GM18867 (cell line): ENCODE data around the gene INS.
"Not testable (repeated sequence)": the region's sequence is repeated elsewhere in the genome, so short reads cannot be mapped to it uniquely, and the experiment has no call there.

ENCODE experiments used
- ATAC-seq: cut with Tn5 transposase; IDR thresholded peaks from one replicate; pipeline ENCODE4 v1.9.1; 2021; ENCODE audit warnings: mild to moderate bottlenecking, moderate library complexity; ENCODE audit not compliant: unreplicated experiment

Gene INS

DNA sequence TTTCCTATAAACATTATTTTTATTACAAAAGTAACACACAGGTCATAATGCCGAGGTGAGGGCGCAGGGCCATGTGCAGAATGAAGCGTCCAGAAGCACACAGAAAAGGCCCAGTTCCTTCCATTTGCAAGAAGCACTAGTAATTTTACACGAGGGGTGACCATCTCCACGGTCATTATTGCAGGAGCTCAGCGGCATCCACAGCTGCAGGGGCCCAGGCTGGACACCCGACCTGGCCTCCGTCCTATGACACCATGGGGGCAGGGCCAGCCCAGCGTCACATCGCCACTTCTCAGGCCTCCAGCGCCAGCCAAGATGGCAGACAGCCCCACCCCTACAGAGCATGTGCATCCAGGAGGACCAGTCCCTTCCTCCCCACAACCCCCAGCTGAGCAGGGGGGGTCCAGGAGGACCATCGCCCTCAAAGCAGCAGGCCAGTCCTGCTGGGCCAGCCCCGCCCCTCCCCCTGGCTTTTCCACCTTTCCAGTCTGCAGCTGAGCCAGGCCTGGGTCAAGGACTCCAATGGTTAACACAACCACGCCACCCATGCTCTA lies 25.3 kb downstream of the INS start:
- ATAC-seq: no peak

DNA sequence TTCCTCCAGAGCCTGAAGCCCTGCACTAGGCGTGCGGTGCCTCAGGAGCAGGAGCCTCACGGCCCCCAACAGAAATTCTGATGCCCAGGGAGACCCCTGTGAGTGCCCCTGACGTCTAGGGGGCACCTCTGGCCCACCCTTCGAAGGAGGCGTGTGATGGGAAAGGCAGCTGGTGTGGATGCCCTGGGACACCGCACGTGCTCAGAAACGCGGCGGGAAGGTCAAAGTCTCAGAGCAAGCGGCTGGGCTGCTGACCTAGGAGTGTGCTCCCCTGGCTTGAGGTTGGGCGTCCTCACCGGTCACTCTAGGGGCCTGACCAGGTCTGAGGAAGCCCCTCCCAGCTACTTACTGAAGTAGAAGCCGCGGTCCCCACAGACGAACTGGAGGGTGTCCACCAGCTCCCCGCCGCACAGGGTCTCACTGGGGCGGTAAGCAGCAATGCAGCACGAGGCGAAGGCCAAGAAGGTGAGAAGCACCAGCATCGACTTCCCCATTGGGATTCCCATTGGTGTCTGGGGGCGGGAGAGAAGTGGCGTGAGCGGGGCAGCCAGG lies 25.9 kb downstream of the INS start:
- ATAC-seq: no peak

DNA sequence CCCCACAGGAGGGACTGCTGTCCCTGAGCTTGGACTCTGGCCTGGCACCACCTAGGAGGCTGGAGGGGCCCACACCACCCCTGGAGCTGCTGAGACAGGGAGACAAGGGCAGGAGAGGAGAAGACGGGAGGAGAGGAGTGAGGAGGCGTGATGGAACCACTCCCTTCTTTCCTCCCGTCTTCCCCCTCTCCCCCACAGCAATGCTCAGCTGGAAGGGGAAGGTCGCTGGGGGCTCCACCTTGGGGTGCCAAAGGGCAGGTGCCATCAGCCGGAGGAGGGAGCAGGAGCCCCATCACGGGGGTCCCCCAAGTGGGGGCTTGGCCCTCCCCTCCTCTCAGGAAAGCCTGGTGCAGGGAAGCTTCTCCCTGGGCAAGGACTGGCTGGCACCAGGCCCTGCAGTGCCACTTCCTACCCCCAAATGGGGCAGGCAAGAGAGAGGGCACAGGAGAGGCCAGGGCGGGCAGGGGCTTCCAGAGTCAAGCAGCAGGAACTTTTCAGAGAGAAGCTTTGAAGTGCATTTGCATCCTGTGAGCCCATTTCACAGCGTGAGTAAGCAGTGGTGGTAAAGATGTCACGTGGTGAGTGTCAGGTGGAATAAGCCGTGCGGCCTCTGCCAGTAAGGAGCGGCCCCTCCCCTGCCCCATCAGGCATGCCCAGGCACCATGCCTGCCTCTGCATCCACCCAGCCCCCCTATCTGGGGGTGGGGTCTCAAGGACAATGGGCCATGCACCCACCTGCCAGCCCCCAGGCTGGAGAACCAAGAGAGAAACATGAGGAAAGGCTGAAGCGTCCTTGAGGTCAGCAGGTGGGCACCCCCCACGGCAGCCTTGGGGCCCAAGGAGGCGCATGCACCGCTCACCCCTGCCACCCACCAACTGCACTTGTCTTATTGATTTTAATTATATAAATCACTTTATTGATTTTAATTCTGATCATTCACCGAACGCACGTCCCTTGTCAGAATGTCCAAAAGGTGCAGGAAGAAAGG lies 26.7 kb downstream of the INS start:
- ATAC-seq: no peak

GRCh38 chr11:2133241-2134021 lies 27.6 kb downstream of the INS start:
- no peak for ATAC-seq

- no peak for ATAC-seq
Measured at GRCh38 chr11:2132874-2133240, 28.2 kb downstream of the INS start.

DNA sequence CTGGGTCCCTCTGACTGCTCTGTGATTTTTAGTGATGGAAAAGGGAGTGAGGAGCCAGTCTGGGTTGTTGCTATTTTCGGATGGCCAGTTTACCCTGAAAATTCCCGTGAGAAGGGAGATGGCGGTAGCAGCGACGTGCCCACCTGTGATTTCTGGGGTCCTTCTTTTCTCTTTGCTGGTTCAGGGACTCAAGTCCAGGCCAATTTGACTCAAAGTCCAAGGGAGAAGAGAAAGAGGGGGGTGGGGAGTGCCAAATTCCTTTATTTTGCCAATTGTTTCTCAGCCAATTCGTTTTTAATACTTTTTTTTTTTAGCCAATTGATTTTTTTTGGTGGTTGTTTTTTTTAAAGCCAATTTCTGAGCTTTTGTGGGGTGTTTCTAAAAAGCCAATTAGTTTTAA lies 28.8 kb downstream of the INS start:
- no peak for ATAC-seq

GRCh38 chr11:2131371-2132236 lies 29.4 kb downstream of the INS start:
- no peak for ATAC-seq

DNA sequence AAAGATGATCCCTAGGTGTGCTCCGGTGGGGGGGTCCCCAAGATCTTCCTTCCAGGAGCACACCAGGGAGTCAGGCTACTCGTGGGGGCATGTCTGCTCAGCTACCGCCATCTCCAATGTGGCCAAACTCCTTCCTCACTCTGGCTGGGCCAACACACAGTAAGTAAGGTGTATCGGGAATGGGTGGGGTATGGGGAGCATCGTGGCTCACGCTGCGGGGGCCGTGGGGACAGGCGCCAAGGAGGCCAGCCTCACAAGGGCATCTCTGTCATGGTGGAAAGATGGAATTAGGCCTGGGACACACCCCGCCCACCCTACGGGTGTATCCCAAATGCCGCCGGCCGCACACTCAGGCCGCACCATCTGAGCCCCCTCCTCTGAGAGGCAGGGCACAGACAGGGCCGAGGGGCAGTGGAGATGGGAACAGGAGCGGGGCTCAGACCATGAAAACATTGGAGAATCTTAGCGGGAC lies 30.1 kb downstream of the INS start:
- no peak for ATAC-seq

- ATAC-seq: no peak
Measured at GRCh38 chr11:2129699-2130366, 31.2 kb downstream of the INS start.

- ATAC-seq: no peak
Measured at GRCh38 chr11:2129308-2129698, 31.7 kb downstream of the INS start.

DNA sequence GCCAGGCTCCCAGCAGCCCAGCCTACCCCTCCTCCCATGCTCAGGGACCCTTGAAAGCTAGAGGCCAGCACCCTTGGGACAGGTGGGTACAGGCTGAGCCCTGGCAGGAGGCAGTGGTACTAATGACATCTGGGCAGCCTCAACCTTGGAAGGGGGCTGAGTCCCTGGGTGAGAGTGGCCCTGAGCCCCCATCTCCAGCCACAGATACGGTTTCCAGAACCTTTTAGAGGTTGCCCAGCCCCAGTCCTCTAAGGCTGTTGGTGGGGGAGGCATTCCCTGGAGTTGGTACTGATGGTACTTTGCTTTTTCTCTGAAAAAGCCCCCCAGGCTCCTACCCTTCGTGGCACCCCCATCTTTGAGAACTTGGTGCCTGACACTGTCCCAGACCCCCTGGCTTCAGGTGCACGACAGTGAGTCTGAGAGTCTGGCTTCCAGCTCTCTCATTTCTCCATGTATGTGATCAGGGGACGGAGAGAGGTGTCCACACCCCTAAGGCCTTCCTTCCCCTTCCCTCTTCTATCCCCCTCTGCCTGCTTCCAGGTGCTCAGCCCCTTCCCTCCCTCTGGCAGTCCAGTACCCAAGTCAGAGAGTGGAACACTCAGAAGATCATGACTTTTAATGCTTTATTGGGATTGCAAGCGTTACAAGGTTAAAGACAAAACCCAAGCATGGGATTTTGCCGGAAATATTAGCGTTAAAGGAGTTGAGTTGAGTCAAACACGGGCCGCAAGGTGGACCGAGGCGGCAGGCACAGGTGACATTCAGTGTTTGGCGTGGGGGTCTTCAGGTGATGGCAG lies 32.3 kb downstream of the INS start:
- ATAC-seq: no peak

DNA sequence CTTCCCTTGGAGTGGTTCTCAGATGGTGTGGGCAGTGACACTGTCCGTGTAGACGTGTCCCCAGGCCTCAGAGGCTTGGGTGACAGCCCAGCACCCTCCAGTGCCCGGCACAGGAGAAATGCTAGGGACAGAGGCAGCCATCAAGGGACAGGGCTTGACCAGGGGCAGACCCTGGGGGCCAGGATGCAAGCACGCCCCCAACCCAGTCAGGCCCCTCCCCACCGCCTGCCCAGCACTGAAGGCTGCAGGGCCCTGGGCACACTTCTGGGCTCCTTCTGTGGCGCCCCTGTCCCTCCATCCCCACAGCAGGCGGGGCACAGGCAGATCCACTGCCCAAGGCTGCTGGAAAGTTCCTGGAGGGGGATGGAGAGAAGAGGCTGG lies 32.9 kb downstream of the INS start:
- ATAC-seq: no peak

- no peak for ATAC-seq
Measured at GRCh38 chr11:2127482-2128129, 33.4 kb downstream of the INS start.

DNA sequence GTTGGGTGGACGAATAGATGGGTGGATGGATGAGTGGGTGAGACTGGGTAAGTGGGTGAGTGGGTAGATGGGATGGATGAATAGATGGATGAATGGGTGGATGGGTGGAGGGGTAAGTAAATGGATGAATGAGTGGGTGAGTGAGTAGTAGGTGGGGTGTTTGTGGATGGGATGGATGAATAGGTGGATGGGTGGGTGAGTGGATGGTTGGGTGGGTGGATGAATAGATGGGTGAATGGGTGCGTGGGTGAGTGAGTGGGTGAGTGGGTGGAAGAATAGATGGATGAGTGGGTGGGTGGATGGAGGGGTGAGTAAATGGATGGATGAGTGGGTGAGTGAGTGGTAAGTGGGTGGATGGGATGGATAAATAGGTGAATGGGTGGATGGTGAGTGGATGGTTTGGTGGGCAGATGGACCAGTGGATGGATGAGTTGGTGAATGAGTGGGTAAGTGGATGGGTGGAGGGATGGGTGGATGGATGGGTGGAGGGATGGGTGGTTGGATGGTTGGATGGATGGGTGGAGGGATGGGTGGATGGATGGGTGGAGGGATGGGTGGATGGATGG lies 34.4 kb downstream of the INS start:
- no peak for ATAC-seq

DNA sequence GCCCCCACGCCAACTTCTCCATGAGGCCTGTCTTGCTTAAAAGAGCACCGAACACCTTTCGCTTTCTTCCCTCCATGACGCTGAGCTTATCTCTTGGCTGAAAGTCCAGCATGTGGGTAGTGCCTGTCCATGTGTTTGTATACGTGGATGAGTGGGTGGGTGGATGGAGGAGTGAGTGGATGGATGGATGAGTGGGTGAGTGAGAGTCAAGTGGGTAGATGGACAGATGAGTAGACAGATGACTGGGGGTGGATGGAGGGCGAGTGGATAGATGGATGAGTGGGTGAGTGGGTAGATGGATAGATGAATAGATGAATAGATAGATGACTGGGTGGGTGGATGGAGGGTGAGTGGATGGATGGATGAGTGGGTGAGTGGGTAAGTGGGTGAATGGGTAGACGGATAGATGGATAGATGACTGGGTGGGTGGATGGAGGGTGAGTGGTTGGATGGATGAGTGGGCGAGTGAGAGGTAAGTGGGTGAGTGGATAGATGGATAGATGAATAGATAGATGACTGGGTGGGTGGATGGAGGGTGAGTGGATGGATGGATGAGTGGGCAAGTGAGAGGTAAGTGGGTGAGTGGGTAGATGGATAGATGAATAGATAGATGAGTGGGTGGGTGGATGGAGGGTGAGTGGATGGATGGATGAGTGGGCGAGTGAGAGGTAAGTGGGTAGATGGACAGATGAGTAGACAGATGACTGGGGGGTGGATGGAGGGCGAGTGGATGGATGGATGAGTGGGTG lies 36.1 kb downstream of the INS start:
- not testable (repeated sequence) for ATAC-seq

- ATAC-seq: no peak
Measured at GRCh38 chr11:2123628-2123960, 37.4 kb downstream of the INS start.

DNA sequence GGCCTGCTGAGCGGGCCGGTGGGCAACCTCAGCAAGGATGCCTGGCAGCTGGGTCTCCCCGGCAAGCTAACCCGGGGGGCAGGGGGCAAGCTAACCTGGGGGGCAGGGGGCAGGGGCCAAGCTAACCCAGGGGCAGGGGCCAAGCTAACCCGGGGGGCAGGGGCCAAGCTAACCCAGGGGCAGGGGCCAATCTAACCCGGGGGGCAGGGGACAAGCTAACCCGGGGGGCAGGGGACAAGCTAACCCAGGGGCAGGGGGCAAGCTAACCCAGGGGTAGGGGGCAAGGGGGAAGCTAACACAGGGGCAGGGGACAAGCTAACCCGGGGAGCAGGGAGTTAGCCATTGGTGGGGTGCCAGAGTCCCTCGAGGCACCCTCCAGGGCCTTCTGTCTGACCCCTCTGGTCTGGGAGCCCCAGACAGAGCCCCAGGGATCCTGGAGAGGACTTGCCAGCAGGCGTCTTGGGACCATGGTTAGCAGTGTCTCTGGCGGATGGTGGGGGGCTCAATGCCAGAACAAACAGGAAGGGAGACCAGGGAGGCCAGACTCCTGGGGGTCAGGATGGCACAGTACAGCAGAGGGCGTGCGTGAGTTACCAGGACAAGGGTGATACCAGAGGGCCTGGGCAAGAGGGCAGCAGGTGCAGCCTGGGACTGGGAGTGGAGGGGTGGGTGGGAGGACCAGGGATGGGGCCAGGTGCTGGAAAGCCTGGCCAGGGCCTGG lies 37.9 kb downstream of the INS start:
- ATAC-seq: no peak
